GM10248 (cell line): ENCODE measurements around the gene NHERF2.

Source experiments
- CTCF ChIA-PET: fragments of 300-600 bp; sonication (Branson Sonifier 250); formaldehyde crosslinking; extraction: SDS; loops from one replicate; lab custom pipeline; 2021; ENCODE audit warnings: antibody characterized with exemption; lab: Yijun Ruan, JAX
- POLR2A ChIA-PET: fragments of 350-650 bp; sonication (Branson Sonifier 250); formaldehyde crosslinking; extraction: SDS; loops from one replicate; lab custom pipeline; 2020; ENCODE audit warnings: antibody characterized with exemption; lab: Yijun Ruan, JAX
- DNase-seq: peaks from one replicate; pipeline ENCODE4 v3.0.0; 2012; ENCODE audit errors: extremely low spot score
- CTCF ChIP-seq: IDR thresholded peaks from 2 replicates; pipeline ENCODE4 v1.5.1; 2012; ENCODE audit warnings: mild to moderate bottlenecking, low read depth; ENCODE audit errors: extremely low read depth, missing control alignments, control extremely low read depth

NHERF2 gene

GRCh38 chr16:2075631-2076030 lies 48.9 kb downstream of the NHERF2 start:
- ChIA-PET CTCF (no interaction called here), POLR2A (no interaction called here)
- DNase-seq, result no peak
- no peak for TF ChIP-seq CTCF

- TF ChIP-seq CTCF, result no peak
- ChIA-PET CTCF (no interaction called here), POLR2A (no interaction called here)
- DNase-seq, result no peak
These were observed 49.6 kb downstream of the NHERF2 start for GRCh38 chr16:2076072-2076865.

- CTCF ChIA-PET, result no interaction called here
- no peak for DNase-seq
- TF ChIP-seq CTCF, result no peak
- POLR2A ChIA-PET, result interaction anchor here (0.6 kb wide), 1 partner anchor 707 kb away, joined by 3 read pairs; no protein-coding TSS in a partner anchor
These were observed 50.3 kb downstream of the NHERF2 start for GRCh38 chr16:2077016-2077415.

- ChIA-PET CTCF (no interaction called here), POLR2A (interaction anchor here (0.6 kb wide), 1 partner anchor 707 kb away, joined by 3 read pairs; no protein-coding TSS in a partner anchor)
- no peak for TF ChIP-seq CTCF
- no peak for DNase-seq
These were observed 51.0 kb downstream of the NHERF2 start for GRCh38 chr16:2077696-2078095.

- DNase-seq, result no peak
- no peak for TF ChIP-seq CTCF
- POLR2A ChIA-PET, result no interaction called here
- CTCF ChIA-PET, result no interaction called here
These were observed 51.4 kb downstream of the NHERF2 start for GRCh38 chr16:2078096-2078495.

- CTCF ChIA-PET, result no interaction called here
These were observed 52.0 kb downstream of the NHERF2 start for GRCh38 chr16:2078691-2079090.

More at GRCh38 chr16:2078691-2079090, 52.0 kb downstream of the NHERF2 start:
- TF ChIP-seq CTCF, result no peak
- DNase-seq, result no peak
- POLR2A ChIA-PET, result no interaction called here
